GM18861 (cell line): ENCODE data around the gene MCM5.
"Not testable (repeated sequence)": the region's sequence is repeated elsewhere in the genome, so short reads cannot be mapped to it uniquely, and the experiment has no call there.

Experiments used
- ATAC-seq: cut with Tn5 transposase; IDR thresholded peaks from one replicate; pipeline ENCODE4 v1.9.1; 2021; ENCODE audit not compliant: unreplicated experiment

The MCM5 gene

GRCh38 chr22:35470903-35471321, 71.0 kb downstream of the MCM5 start:
- no peak for ATAC-seq

GRCh38 chr22:35471566-35471965, 71.6 kb downstream of the MCM5 start:
- ATAC-seq = not testable (repeated sequence)

GRCh38 chr22:35472488-35472887, 72.5 kb downstream of the MCM5 start:
- ATAC-seq = no peak

- no peak for ATAC-seq
Measured at GRCh38 chr22:35473971-35474370, 74.0 kb downstream of the MCM5 start.
